Tibial artery (tissue), 4 donors: Measurements from ENCODE around the gene ENGASE.
"Not testable (repeated sequence)": the region's sequence is repeated elsewhere in the genome, so short reads cannot be mapped to it uniquely, and the experiment has no call there.

Source experiments
- DNase-seq, 2 donors: peaks; one replicate each; pipeline ENCODE4 v3.0.0-alpha.2; 2019
- H3K27ac ChIP-seq, 2 donors: fragments of 200-600 bp; sonication (generic) in 1 of 2; 1 replicate in 1 of 2; 2 replicates in 1 of 2; pipeline ENCODE4 v1.5.1; 2018 to 2019; ENCODE audit warnings: mild to moderate bottlenecking in 1 of 2
- H3K27me3 ChIP-seq, 2 donors: fragments of 200-600 bp; sonication (generic) in 1 of 2; one replicate each; pipeline versions ENCODE4 v1.5.1 to v1.6.0; 2016 to 2019
- H3K36me3 ChIP-seq, 3 donors: fragments of 200-600 bp; sonication (generic) in 2 of 3; one replicate each; pipeline ENCODE4 v1.5.1; 2016 to 2019; ENCODE audit warnings: mild to moderate bottlenecking in 2 of 3
- H3K4me1 ChIP-seq, 4 donors: fragments of 200-600 bp; sonication (generic) in 2 of 4; 1 replicate in 3 of 4; 2 replicates in 1 of 4; pipeline ENCODE4 v1.5.1; 2016 to 2019
- H3K4me3 ChIP-seq, 2 donors: fragments of 200-600 bp; sonication (generic) in 1 of 2; 1 replicate in 1 of 2; 2 replicates in 1 of 2; pipeline ENCODE4 v1.5.1; 2018 to 2019; ENCODE audit warnings: mild to moderate bottlenecking in 2 of 2
- H3K9me3 ChIP-seq, 3 donors: fragments of 200-600 bp; sonication (generic) in 1 of 3; one replicate each; pipeline ENCODE4 v1.5.1; 2016 to 2019
- intact Hi-C: fragments of 100-400 bp; cut with DNase I; formaldehyde crosslinking; loops from one replicate; pipeline ENCODE4 v1.15.0; 2023; ENCODE audit warnings: low total_unique reads
- TF ChIP-seq, protein P1 (sequence below), 2 experiments: fragments of 200-600 bp in 1 of 2; fragments of 450-650 bp in 1 of 2; IDR thresholded peaks; one replicate each; pipeline ENCODE4 v1.5.1; 2017 to 2019; ENCODE audit warnings: antibody characterized with exemption in 2 of 2, mild to moderate bottlenecking in 1 of 2, moderate library complexity in 1 of 2

Gene ENGASE

DNA sequence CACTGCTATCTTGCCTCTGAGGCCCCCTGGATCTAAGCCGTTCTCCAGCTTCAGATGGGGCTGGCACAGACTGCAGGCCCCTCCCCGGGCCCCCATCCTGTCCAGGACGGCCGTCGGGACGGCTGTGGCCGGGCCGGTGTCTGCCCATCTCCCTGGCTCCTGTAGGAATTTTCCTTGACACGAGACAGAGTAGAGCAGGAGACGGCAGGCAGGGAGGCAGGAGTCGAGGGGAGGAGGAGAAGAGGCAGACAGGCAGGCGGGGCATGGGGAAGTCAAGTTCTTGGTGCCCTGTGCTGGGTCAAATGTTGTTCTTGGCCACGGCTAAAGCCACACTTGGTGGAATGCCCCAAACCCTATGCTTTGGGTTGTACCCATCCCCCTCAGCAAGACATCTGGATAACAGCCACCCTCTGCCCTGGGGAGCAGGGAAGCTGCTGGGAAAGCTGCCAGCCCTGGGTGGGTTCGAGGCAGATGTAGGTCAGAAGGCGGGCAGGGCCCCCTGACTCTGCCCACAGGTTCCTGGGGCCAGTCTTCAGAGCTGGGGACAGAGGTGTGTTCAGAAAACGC is 46.6 kb upstream of the ENGASE start:
- H3K36me3 ChIP-seq, result peaks cover 0 to 4% (median 0%) of the 10 kb centered on the region in 3 donors
- H3K9me3 ChIP-seq, result no peaks in the 10 kb centered on the region
- H3K4me1 ChIP-seq, result peaks cover 0 to 80% (median 54%) of the 10 kb centered on the region in 4 donors
- DNase-seq, result peak; percentile 70 to 92
- peak overlapping the region; percentile 96 for H3K27ac ChIP-seq
- peak overlapping the region; percentile 85 to 91 for H3K4me3 ChIP-seq
- TF ChIP-seq, protein P1, sequence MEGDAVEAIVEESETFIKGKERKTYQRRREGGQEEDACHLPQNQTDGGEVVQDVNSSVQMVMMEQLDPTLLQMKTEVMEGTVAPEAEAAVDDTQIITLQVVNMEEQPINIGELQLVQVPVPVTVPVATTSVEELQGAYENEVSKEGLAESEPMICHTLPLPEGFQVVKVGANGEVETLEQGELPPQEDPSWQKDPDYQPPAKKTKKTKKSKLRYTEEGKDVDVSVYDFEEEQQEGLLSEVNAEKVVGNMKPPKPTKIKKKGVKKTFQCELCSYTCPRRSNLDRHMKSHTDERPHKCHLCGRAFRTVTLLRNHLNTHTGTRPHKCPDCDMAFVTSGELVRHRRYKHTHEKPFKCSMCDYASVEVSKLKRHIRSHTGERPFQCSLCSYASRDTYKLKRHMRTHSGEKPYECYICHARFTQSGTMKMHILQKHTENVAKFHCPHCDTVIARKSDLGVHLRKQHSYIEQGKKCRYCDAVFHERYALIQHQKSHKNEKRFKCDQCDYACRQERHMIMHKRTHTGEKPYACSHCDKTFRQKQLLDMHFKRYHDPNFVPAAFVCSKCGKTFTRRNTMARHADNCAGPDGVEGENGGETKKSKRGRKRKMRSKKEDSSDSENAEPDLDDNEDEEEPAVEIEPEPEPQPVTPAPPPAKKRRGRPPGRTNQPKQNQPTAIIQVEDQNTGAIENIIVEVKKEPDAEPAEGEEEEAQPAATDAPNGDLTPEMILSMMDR (IDR thresholded peaks at IDR 0.05), result peak in 1 of 2 experiments; percentile 5
- H3K27me3 ChIP-seq, result no peaks in the 10 kb centered on the region
- intact Hi-C loops, result no loop called here

DNA sequence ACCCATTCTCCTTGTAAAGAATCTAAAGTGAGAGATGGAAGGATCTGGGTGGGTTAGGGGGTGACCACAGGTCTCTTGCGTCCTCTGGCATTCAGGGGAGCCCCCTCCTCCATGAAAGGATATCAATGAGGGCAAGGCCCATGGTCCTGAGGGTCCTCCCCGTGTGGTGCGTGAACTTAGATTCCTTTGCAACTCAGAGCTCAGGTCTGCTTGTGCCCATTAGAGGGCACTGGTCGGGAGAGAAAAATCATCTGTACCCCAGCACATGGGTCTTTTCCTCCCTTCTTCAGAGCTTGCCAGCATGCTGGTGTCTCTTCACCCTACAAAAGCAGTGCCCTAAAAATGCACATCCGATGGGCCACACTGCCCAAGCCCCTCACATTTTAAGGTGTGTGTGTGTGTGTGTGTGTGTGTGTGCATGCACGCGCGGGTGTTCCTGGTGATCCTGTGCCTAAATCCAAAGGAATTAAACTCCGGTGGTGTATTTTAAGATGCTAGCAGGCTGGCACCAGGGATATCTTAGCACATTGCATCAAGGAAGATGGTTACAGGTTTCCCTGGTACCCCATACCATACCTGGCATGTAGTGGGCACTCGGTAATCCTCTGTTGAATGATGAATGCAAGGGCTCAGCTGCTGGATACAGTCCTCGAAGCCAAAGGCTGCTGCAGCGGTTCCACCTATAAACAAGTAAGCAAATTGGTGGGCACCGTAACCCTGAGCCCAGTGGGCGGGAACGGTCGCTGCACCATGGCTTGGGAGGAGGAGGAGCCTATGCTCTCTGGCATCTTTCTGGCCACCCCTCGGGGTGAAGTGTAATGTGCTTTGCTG is 45.9 kb upstream of the ENGASE start:
- DNase-seq, result peak; percentile 20 to 66
- no peaks in the 10 kb centered on the region for H3K9me3 ChIP-seq
- H3K27ac ChIP-seq, result peak overlapping the region; percentile 96
- intact Hi-C loops, result no loop called here
- H3K36me3 ChIP-seq, result peaks cover 0 to 4% (median 0%) of the 10 kb centered on the region in 3 donors
- H3K27me3 ChIP-seq, result no peaks in the 10 kb centered on the region
- peak overlapping the region; percentile 85 to 91 for H3K4me3 ChIP-seq
- H3K4me1 ChIP-seq, result peaks cover 0 to 80% (median 55%) of the 10 kb centered on the region in 4 donors
- TF ChIP-seq, protein P1 (IDR thresholded peaks at IDR 0.05), result peak in 1 of 2 experiments; percentile 26

DNA sequence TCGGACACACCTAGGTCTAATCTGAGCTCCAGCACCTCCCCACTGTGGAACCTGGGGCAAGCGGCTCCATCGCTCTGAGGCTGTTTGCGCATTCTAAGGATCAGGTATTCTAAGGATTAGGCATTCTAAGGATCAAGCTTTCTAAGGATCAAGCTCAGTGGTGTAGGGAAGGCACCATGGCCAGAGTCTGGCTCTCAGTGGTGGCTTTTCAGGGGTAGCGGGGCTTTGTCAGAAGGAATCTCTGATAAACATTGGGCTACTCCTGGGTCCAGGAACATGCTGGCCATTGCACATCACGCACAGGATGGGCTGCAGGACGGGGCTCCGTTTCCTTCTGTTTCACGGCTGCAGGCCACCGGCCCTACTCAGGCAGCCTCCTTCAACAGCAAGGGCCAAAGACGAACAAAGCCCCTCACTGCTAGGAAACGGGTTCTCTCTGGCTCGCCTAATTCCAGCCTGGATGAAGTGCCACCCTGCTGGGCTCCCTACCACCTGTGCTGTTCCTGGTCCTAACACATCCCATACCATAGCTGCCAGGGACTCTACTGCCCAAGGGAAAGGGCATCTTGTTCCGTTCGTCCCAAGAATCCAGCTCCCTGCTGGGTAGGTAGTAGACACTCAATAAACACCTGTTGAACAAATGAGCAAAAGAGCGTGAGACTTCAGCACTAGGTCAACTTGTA is 45.2 kb upstream of the ENGASE start:
- H3K36me3 ChIP-seq, result peaks cover 0 to 4% (median 0%) of the 10 kb centered on the region in 3 donors
- no peaks in the 10 kb centered on the region for H3K27me3 ChIP-seq
- intact Hi-C loops, result no loop called here
- H3K9me3 ChIP-seq, result no peaks in the 10 kb centered on the region
- H3K4me3 ChIP-seq, result no peak overlapping the region
- H3K4me1 ChIP-seq, result peaks cover 0 to 86% (median 61%) of the 10 kb centered on the region in 4 donors
- DNase-seq, result peak; percentile 11 to 55
- peak overlapping the region in 1 of 2 donors; percentile 96 for H3K27ac ChIP-seq
- TF ChIP-seq, protein P1 (IDR thresholded peaks at IDR 0.05), result no peak

DNA sequence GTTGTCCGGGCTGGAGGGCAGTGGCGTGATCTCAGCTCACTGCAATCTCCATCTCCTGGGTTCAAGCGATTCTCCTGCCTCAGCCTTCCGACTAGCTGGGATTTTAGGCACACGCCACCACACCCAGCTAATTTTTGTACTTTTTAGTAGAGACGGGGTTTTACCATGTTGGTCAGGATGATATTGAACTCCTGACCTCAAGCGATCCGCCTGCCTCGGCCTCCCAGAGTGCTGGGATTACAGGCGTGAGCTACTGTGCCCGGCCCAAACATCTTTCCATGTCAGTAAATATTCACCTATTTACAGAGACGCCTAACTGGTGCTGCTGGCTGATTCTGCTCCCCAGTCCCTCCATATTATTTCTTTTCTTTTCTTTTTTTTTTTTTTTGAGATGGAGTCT is 44.0 kb upstream of the ENGASE start:
- H3K4me1 ChIP-seq, result peaks cover 0 to 96% (median 71%) of the 10 kb centered on the region in 4 donors
- H3K36me3 ChIP-seq, H3K27me3 ChIP-seq, DNase-seq, H3K4me3 ChIP-seq, H3K27ac ChIP-seq, intact Hi-C loops, H3K9me3 ChIP-seq: not testable (repeated sequence)

DNA sequence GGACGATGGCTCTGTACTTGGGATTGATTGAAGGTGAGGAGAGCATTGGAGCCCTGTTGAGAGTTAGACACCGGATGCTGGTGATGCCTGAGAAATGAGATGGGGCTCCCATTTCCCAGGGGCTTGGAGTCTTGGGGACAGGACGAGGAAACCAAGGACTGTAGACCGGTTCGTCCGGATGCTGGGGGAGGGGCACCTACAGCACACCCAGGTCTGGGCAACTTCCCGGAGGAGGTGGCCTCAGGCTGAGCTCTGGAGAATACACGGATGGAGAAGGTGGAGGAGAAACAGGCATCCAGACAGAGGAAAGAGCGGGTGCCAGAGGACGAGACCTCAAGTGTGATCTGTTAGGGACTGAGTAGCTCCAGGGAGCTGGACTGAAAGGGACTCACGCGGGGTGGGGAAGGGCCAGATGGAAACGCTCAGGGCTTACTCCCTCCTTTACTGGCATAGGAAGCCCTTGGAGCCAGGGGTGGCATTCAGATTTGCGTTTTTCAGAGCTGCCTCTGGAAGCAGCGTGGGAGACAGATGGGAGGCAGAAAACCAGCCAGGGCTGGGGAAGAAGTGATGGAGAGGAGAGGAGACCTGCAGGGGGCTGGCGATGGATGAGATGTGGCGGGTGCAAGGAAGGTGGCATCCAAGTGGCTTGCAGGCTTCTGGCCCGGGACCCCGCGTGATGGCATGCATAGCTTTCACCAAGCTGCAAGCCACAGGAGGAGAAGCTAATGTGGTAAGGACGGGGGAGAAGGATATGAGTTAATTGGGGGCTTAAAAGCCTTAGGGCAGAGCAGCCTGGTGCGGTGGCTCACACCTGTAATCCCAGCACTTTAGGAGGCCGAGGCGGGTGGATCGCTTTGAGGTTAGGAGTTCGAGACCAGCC is 42.4 kb upstream of the ENGASE start:
- no peak overlapping the region for H3K4me3 ChIP-seq
- TF ChIP-seq, protein P1 (IDR thresholded peaks at IDR 0.05), result no peak
- H3K9me3 ChIP-seq, result no peaks in the 10 kb centered on the region
- peaks cover 0 to 4% (median 0%) of the 10 kb centered on the region in 3 donors for H3K36me3 ChIP-seq
- intact Hi-C loops, result no loop called here
- no peaks in the 10 kb centered on the region for H3K27me3 ChIP-seq
- H3K4me1 ChIP-seq, result peaks cover 0 to 96% (median 70%) of the 10 kb centered on the region in 4 donors
- peak in 1 of 2 donors; percentile 51 for DNase-seq
- peak overlapping the region in 1 of 2 donors; percentile 7 for H3K27ac ChIP-seq
